Jurkat, Clone E6-1 (cell line): ENCODE data around the gene FOXJ2.
"Not testable (repeated sequence)": the region's sequence is repeated elsewhere in the genome, so short reads cannot be mapped to it uniquely, and the experiment has no call there.

Experiments used
- DNase-seq: peaks from one replicate; pipeline ENCODE4 v3.0.0-alpha.2; 2011; ENCODE audit warnings: low read depth, low spot score
- H3K4me3 ChIP-seq: 2 replicates; pipeline ENCODE4 v1.5.1; 2011; ENCODE audit warnings: mild to moderate bottlenecking, low read length, control low read depth, moderate library complexity

FOXJ2 gene

GRCh38 chr12:8026291-8026900 is 6.1 kb upstream of the FOXJ2 start:
- peak; percentile 99 for DNase-seq

GRCh38 chr12:8027856-8028255 is 4.7 kb upstream of the FOXJ2 start:
- DNase-seq = no peak
- H3K4me3 ChIP-seq = no peak overlapping the region

More at GRCh38 chr12:8026291-8026900, 6.1 kb upstream of the FOXJ2 start:
- peak overlapping the region; percentile 72 for H3K4me3 ChIP-seq

- no peak for DNase-seq
- no peak overlapping the region for H3K4me3 ChIP-seq
Observed at GRCh38 chr12:8028267-8028666, 4.2 kb upstream of the FOXJ2 start.

- no peak overlapping the region for H3K4me3 ChIP-seq
- DNase-seq = no peak
Observed at GRCh38 chr12:8030189-8030588, 2.3 kb upstream of the FOXJ2 start.

- not testable (repeated sequence) for H3K4me3 ChIP-seq, DNase-seq
Observed at GRCh38 chr12:8031017-8031416, 1.5 kb upstream of the FOXJ2 start.

- no peak for DNase-seq
- peak overlapping the region; percentile 85 for H3K4me3 ChIP-seq
Observed at GRCh38 chr12:8031872-8032241, 659 bp upstream of the FOXJ2 start.

- peak; percentile 55 for DNase-seq
- H3K4me3 ChIP-seq = peak overlapping the region; percentile 85
Observed at GRCh38 chr12:8033153-8034044, 883 bp downstream of the FOXJ2 start.

GRCh38 chr12:8034802-8035201 is 2.3 kb downstream of the FOXJ2 start:
- no peak overlapping the region for H3K4me3 ChIP-seq
- no peak for DNase-seq

GRCh38 chr12:8035440-8036010 is 3.0 kb downstream of the FOXJ2 start:
- no peak overlapping the region for H3K4me3 ChIP-seq
- DNase-seq = no peak

- no peak overlapping the region for H3K4me3 ChIP-seq
- DNase-seq = no peak
Observed at GRCh38 chr12:8036346-8036745, 3.8 kb downstream of the FOXJ2 start.

GRCh38 chr12:8037046-8037663 is 4.6 kb downstream of the FOXJ2 start:
- no peak overlapping the region for H3K4me3 ChIP-seq
- peak; percentile 54 for DNase-seq

GRCh38 chr12:8037947-8038346 is 5.4 kb downstream of the FOXJ2 start:
- no peak overlapping the region for H3K4me3 ChIP-seq

GRCh38 chr12:8038659-8039114 is 6.2 kb downstream of the FOXJ2 start:
- no peak for DNase-seq

More at GRCh38 chr12:8037947-8038346, 5.4 kb downstream of the FOXJ2 start:
- no peak for DNase-seq

GRCh38 chr12:8040791-8041190 is 8.3 kb downstream of the FOXJ2 start:
- no peak overlapping the region for H3K4me3 ChIP-seq
- DNase-seq = no peak

More at GRCh38 chr12:8038659-8039114, 6.2 kb downstream of the FOXJ2 start:
- H3K4me3 ChIP-seq = no peak overlapping the region

- DNase-seq = peak; percentile 58
Observed at GRCh38 chr12:8045952-8046944, 13.7 kb downstream of the FOXJ2 start.

GRCh38 chr12:8047842-8048241 is 15.3 kb downstream of the FOXJ2 start:
- H3K4me3 ChIP-seq = no peak overlapping the region
- DNase-seq = no peak

More at GRCh38 chr12:8045952-8046944, 13.7 kb downstream of the FOXJ2 start:
- H3K4me3 ChIP-seq = no peak overlapping the region

- H3K4me3 ChIP-seq = no peak overlapping the region
- no peak for DNase-seq
Observed at GRCh38 chr12:8048906-8049305, 16.4 kb downstream of the FOXJ2 start.

- no peak overlapping the region for H3K4me3 ChIP-seq
- DNase-seq = no peak
Observed at GRCh38 chr12:8050600-8051250, 18.2 kb downstream of the FOXJ2 start.
